HL-60/S4 treated with phorbol 12-myristate 13-acetate at 8.2 ng/mL for 4 days and 3 days (cell line): Measurements from ENCODE around the gene EFCAB9.
"Not testable (repeated sequence)": the region's sequence is repeated elsewhere in the genome, so short reads cannot be mapped to it uniquely, and the experiment has no call there.

ENCODE experiments used
- in situ Hi-C: fragments of 300-500 bp; cut with MboI; formaldehyde crosslinking; loops from 2 replicates; pipeline ENCODE4 v1.15.0; 2022; ENCODE audit warnings: low sequenced_read_pairs

The EFCAB9 gene

GRCh38 chr5:172187118-172188032, 6.6 kb upstream of the EFCAB9 start:
- in situ Hi-C loops: no loop called here

GRCh38 chr5:172188033-172188892, 5.7 kb upstream of the EFCAB9 start, which contains the start of gene STK10:
Gene STK10 (minus strand): TSS chr5:172188224. CDS start chr5:172188042, 182 bp downstream.
- in situ Hi-C loops: no loop called here

DNA sequence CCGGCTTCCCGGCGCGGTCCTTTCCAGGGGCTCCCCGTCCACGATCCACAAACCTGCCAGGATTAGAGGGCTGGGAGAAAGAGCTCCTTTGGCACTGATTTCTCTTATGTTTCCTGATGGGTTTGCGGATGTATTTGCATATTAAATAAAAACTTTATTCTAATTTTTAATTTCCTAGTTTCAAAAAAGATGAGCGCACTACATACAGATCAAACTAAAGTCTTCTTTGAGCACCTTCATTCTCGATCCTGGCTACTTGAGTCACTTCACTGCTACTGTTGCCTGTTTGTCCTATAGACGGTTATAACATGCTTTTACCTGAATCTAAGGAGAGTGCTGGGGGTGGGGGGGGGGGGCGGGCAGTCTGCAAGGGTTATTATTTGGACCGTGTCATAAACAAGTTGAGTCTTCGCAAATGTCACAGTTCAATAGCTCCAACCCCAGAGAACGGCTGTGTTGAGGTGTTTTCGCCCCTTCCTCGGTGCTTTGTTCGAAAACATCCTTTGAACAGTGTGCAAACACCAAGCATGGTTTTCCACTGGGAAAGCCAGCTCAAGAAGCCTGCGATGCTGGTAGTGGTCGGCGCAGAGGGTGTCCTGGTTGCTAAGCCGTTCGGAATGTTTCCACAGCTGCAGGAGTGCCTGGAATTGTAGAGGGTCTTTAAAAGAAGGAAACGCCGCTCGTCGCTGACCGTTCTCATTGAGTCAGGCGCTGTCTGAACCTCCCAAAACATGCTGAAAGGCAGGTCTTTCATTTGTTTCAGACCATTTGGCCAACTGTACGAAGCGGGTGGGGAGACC, 4.9 kb upstream of the EFCAB9 start:
- in situ Hi-C loops: no loop called here

- in situ Hi-C loops: no loop called here
Observed at GRCh38 chr5:172189693-172190296, 4.2 kb upstream of the EFCAB9 start.

- in situ Hi-C loops: no loop called here
Observed at GRCh38 chr5:172194985-172195774, 1.2 kb downstream of the EFCAB9 start.

DNA sequence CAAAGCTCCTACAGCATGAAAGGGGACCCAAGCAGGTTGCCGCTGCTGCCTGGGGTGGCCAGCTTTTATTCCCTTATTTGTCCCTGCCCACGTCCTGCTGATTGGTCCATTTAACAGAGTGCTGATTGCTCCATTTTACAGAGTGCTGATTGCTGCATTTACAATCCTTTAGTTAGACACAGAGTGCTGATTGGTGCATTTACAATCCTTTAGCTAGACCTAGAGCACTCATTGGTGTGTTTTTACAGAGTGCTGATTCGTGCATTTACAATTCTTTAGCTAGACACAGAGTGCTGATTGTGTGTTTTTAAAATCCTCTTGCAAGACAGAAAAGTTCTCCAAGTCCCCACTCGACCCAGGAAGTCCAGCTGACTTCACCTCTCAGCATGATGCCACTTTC, 3.8 kb downstream of the EFCAB9 start:
- in situ Hi-C loops: not testable (repeated sequence)

DNA sequence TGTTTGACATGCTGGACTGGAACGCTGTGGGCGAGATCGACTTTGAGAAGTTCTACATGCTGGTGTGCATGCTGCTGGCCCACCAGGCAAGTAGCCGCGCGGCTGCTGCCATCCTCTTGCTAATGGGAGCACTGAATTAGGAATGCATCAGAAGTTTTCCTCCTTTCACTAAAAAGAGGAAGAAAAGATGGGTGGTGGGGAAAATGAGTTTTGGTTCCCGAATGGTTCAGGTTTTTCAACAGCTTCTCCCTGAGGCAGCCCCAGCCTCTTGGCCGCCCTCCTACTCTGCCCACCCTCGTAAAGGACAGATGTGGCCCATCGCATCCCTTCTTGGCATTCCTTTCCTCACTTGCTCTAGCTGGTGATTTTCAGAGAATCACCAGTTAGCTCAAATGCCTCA, 5.5 kb downstream of the EFCAB9 start:
- in situ Hi-C loops: no loop called here

DNA sequence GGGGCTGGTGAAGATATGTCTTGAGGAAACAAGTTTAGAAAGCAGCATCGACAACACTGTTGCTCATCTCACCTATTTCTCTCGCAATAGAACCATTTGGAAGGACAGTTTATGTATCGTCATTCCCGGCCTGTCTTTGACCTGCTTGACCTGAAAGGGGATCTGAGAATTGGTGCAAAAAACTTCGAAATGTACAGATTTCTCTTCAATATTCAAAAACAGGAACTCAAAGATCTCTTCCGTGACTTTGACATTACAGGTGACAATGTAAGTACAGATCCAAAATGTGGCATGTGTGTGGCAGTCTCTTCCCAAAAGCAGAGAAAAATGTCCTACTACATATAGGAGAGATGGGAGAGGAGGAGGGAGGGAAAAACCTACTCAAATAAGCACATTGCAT, 6.5 kb downstream of the EFCAB9 start:
- in situ Hi-C loops: no loop called here

DNA sequence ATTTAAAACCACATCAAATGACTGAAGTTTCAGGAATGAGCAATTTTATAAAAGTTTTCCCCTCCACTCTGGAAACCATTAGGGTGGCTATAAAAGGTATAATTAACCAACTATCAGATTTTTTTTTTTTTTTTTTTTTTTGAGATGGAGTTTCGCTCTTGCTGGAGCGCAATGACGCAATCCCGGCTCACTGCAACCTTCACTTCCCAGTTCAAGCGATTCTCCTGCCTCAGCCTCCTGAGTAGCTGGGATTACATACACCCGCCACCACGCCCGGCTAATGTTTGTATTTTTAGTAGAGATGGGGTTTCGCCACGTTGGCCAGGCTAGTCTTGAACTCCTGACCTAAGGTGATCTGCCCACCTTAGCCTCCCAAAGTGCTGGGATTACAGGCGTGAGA, 12.0 kb downstream of the EFCAB9 start:
- in situ Hi-C loops: not testable (repeated sequence)

GRCh38 chr5:172207511-172207910, 13.5 kb downstream of the EFCAB9 start:
- in situ Hi-C loops: no loop called here

- in situ Hi-C loops: no loop called here
Observed at GRCh38 chr5:172209714-172210113, 15.7 kb downstream of the EFCAB9 start.

DNA sequence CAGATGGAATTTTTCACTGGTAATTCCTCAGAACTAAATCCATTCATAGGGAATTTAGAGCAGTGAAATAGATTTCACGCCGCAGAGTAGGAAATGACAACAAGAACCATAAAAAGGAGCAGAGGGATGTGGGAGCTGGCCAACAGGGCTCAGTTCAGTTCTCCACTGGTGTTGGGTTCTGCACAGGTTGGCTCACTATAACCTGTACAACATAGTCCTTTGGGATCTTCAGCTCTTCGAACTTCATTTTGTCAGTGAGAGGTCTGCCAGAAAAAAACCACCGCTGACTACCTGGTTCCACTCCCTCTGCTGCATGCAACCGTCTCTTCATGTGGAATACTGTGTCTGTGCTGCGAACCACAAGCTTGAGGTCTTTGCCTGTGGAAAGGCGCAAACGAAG, 17.7 kb downstream of the EFCAB9 start:
- in situ Hi-C loops: no loop called here

DNA sequence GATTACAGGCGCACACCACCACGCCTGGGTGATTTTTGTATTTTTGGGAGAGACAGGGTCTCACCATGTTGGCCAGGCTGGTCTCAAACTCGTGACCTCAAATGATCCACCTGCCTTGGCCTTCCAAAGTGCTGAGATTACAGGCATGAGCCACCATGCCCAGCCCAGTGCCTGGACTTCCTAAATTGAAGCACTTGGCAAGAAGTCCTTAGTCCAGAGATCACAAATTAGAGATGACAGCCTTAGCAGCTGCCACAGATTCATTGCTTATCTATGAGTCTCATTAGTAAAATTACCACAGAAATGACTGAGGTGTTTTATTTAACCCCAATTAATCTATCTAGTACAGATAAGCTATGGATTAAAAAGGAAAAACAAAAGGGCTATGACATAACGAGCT, 19.2 kb downstream of the EFCAB9 start:
- in situ Hi-C loops: no loop called here

DNA sequence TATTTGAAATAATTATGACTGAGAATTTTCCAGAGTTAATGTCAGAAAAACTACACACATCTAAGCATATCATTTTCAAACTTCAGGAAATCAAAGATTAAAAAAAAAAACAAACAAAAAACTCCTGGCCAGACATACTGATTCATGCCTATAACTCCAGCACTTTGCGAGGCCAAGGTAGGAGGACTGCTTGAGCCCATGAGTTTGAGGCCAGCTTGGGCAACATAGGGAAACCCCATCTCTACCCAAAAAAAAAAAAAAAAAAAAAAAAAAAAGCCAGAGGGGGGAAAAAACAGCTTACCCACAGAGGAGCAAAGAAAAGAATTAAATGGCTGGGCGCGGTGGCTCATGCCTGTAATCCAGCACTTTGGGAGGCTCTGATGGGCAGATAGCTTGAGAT, 22.4 kb downstream of the EFCAB9 start:
- in situ Hi-C loops: no loop called here

- in situ Hi-C loops: no loop called here
Observed at GRCh38 chr5:172219296-172219695, 25.3 kb downstream of the EFCAB9 start.

DNA sequence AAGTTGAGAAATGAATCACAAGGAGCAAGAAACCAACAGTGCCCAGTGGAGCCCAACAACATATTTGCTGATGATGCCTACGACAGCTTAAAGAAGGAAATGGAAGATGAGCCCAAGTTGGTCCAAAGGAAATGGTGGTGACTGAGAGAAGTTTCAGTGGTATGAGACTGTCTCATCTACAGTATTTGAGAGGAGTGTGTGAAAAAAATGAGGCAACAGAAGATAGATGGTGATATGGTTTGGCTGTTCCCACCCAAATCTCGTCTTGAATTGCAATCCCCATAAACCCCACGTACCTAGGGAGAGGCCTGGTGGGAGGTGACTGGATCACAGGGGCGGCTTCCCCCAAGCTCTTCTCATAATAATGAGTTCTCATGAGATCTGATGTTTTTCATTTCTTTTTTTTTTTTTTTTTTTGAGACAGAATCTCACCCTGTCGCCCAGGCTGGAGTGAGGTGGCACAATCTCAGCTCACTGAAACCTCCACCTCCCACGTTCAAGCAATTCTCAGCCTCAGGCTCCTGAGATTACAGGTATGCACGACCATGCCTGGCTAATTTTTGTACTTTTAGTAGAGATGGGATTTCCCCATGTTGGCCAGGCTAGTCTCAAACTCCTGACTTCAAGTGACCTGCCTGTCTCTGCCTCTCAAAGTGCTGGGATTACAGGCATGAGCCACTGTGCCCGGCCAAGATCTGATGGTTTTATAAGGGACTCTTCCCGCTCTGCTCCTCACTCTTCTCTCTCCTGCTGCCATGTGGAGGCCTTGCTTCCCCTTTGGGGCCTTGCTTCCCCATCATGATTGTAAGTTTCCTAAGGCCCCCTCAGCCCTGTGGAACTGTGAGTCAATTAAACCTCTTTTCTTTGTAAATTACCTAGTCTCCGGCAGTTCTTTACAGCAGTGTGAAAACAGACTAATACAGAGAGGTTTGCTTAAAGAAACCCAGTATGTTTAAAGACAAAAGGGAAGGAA, 30.2 kb downstream of the EFCAB9 start:
- in situ Hi-C loops: no loop called here

DNA sequence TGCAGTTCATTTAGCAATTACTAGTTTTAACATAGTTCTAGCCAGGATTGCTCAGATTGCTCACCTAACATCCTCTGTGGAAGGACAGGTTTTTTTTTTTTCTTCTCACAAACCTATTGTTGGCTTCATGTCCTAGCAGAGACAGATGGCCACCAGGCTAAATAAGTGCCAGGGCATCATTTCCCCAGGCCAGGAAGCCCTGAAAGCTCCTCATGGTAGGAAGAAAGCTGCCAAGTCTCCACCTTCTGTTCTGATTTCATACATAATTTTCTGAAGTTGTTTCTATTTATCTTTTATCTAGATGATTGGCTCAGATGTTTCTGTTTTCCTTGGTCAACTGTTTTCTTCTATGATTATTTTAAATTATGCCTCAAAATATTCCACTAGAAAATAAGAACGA, 31.0 kb downstream of the EFCAB9 start:
- in situ Hi-C loops: no loop called here

DNA sequence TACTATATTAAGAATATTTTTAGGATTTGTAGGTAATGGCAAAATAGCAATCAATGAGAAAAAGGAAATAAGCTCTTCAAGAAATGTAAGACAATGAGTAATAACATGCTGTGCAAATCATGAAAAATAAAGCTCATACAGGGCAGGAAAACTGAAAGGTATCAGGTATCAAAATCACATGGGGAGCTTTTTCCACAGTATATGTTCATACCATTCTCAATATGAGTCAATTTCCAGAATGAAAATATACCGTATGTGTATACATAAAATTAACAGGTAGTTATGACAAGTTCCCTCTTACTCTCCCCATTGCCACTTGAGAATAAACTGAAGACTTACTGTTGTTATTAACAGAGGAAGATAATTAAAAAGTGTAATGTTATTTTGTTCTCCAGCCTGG, 35.9 kb downstream of the EFCAB9 start:
- in situ Hi-C loops: no loop called here

DNA sequence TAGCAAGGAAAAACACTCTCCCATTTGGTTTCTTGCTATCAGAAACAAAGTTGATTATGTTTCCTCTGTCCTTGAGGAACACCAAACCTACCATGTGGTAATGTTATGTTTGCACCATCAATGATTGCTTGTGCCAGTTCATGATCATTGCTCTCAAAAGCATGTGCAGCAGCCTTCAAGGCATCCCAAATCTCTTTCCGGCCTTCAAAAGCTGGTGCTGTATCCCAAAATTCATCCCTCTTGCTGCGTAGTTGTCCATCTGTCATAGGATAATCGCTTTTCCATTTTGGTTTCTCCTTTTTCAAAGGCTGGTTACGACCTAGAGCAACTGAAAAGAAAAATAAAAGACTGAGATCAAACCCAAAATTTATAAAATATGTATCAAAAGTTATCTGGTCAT, 40.1 kb downstream of the EFCAB9 start:
- in situ Hi-C loops: no loop called here
